BLaER1 treated with 17β-estradiol and CSF1 and Interleukin-3, amounts not matched to agents 10 nM and 100 nM (cell line): ENCODE measurements around the gene SEMA3C.

Experiments used
- H3K27ac ChIP-seq, 11 experiments: shearing (Covaris generic); formaldehyde crosslinking; 2 replicates each; pipeline ENCODE4 v1.8.1; 2022
- H3K27me3 ChIP-seq, 11 experiments: shearing (Covaris generic); formaldehyde crosslinking; 2 replicates each; pipeline ENCODE4 v1.8.1; 2022
- H3K36me3 ChIP-seq, 11 experiments: shearing (Covaris generic); formaldehyde crosslinking; 2 replicates each; pipeline ENCODE4 v1.8.1; 2022
- H3K4me1 ChIP-seq, 10 experiments: shearing (Covaris generic); formaldehyde crosslinking; 2 replicates each; pipeline ENCODE4 v1.8.1; 2022
- H3K4me2 ChIP-seq, 11 experiments: shearing (Covaris generic); formaldehyde crosslinking; 2 replicates each; pipeline ENCODE4 v1.8.1; 2022
- H3K4me3 ChIP-seq, 10 experiments: shearing (Covaris generic); formaldehyde crosslinking; 2 replicates each; pipeline ENCODE4 v1.8.1; 2022
- H3K9ac ChIP-seq, 11 experiments: shearing (Covaris generic); formaldehyde crosslinking; 2 replicates each; pipeline ENCODE4 v1.8.1; 2022
- H3K9me3 ChIP-seq, 11 experiments: shearing (Covaris generic); formaldehyde crosslinking; replicated peaks in 1 of 11; 2 replicates each; pipeline ENCODE4 v1.8.1; 2022
- H4K20me1 ChIP-seq, 11 experiments: shearing (Covaris generic); formaldehyde crosslinking; 2 replicates each; pipeline ENCODE4 v1.8.1; 2022
- Cebpa-rat ChIP-seq, 11 experiments: shearing (Covaris generic); IDR thresholded peaks; 2 replicates each; pipeline ENCODE4 v1.8.1; 2022

SEMA3C gene

DNA sequence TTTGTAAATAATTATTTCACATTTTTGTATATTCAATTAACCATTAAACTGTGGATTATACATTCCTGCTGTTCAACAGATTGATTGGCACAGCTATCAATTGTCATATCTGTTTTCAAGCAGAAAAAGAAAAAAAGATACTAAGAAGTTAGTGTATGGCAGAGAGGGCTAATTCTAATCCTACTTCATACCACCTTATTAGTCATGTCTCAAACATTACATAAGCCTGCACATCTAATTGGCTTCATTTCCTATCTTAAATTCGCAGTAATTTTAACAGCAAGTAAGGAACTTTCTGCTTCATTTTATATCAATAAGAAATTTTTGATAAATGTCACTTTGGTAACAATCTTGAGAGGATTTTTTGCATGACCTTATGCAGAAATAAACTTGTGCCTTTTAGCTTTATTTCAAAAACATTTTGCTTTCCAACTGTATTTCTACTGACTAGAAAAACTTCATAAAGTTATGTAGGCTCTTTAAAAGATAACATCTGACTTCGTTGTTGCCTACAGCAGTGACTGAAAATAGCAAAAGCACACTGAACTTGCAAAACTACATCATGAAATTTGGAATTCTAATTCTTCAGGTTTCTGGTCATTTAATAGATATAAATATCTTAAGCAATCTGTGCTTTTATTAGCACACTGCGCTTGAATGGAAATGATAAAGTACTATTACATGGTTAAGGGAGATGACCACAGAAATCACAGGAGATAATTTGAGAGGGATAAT is 111.5 kb downstream of the SEMA3C start:
- Histone ChIP-seq H3K27ac (no peak overlapping the region), H3K4me2 (no peak overlapping the region), H4K20me1 (no peaks in the 10 kb centered on the region), H3K36me3 (no peaks in the 10 kb centered on the region), H3K9me3 (peaks cover 0 to 6% (median 0%) of the 10 kb centered on the region in 11 experiments; a peak in 1 of 22 replicates), H3K4me1 (peaks cover 0 to 8% (median 0%) of the 10 kb centered on the region in 10 experiments; a peak in 2 of 20 replicates), H3K9ac (no peak overlapping the region), H3K27me3 (no peaks in the 10 kb centered on the region), H3K4me3 (no peak overlapping the region)
- no peak for TF ChIP-seq Cebpa-rat (IDR thresholded peaks at IDR 0.05)

DNA sequence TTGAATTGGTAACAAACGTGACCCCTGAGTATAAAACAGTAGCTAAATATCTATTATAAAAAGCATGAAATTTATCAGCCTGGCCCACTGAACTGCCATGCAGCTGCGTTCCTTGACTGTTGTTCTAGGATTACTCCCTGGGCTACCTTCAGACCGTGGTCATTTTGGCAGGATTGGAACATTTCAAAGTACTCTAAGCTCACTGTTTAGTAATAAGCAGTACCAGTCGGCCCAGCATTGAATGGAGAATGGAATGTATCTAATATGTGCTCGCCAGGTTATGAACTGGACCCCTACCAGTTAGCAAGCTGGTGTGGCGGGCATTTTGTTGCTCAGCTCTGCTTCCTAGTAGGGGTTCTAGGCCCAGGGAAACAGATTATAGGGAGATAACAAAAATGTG is 112.2 kb downstream of the SEMA3C start:
- Histone ChIP-seq H3K9ac (no peak overlapping the region), H3K4me1 (peaks cover 0 to 8% (median 0%) of the 10 kb centered on the region in 10 experiments; a peak in 2 of 20 replicates), H3K9me3 (peaks cover 0 to 6% (median 0%) of the 10 kb centered on the region in 11 experiments; a peak in 1 of 22 replicates), H3K27me3 (no peaks in the 10 kb centered on the region), H4K20me1 (no peaks in the 10 kb centered on the region), H3K36me3 (no peaks in the 10 kb centered on the region), H3K27ac (no peak overlapping the region), H3K4me2 (no peak overlapping the region), H3K4me3 (no peak overlapping the region)
- no peak for TF ChIP-seq Cebpa-rat (IDR thresholded peaks at IDR 0.05)

DNA sequence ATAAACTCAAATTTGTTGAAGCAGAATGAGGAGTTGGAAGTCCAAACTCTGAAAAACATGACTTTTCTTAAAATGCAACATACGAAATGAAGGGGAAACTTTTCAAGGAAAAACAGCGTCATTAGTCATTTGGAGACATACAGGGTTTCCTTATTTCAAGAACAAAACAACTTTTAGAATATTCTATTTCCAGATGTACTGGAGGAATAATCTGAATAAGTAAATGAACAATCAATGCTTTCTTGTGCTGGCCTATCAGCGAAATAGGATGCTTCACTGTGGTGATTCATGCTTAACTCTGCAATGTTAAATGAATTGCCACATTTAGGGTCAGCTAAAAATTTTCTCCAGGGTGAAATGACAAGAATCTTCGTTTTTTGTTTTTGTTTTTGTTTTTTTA is 114.3 kb downstream of the SEMA3C start:
- Histone ChIP-seq H3K9me3 (peaks cover 0 to 3% (median 0%) of the 10 kb centered on the region in 11 experiments; a peak in 1 of 22 replicates), H4K20me1 (no peaks in the 10 kb centered on the region), H3K9ac (no peak overlapping the region), H3K4me3 (no peak overlapping the region), H3K27me3 (no peaks in the 10 kb centered on the region), H3K36me3 (no peaks in the 10 kb centered on the region), H3K27ac (no peak overlapping the region), H3K4me1 (peaks cover 0 to 8% (median 0%) of the 10 kb centered on the region in 10 experiments; a peak in 2 of 20 replicates), H3K4me2 (no peak overlapping the region)
- no peak for TF ChIP-seq Cebpa-rat (IDR thresholded peaks at IDR 0.05)

DNA sequence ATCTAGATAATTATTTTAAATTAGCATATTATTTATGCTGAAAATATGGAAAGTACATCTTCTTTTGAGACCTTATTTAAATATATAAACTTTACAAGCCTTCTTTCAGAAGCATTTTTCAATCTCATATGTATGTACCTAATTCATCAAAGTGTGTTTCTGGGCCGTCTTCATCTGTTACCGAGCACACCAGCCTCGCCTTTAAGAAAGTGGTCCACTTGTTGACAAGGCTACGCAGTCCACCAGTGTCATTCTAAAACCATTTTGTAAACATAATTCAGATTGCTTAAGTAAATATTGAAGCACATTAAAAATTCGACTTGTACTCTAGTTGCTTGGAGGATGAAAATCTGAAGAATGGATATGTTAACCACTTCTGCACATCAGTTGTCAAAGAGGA is 116.3 kb downstream of the SEMA3C start:
- Histone ChIP-seq H3K27ac (no peak overlapping the region), H3K27me3 (no peaks in the 10 kb centered on the region), H3K9me3 (no peaks in the 10 kb centered on the region), H3K4me1 (no peaks in the 10 kb centered on the region), H3K9ac (no peak overlapping the region), H3K36me3 (no peaks in the 10 kb centered on the region), H3K4me3 (no peak overlapping the region), H3K4me2 (no peak overlapping the region), H4K20me1 (no peaks in the 10 kb centered on the region)
- TF ChIP-seq Cebpa-rat (IDR thresholded peaks at IDR 0.05), result no peak

DNA sequence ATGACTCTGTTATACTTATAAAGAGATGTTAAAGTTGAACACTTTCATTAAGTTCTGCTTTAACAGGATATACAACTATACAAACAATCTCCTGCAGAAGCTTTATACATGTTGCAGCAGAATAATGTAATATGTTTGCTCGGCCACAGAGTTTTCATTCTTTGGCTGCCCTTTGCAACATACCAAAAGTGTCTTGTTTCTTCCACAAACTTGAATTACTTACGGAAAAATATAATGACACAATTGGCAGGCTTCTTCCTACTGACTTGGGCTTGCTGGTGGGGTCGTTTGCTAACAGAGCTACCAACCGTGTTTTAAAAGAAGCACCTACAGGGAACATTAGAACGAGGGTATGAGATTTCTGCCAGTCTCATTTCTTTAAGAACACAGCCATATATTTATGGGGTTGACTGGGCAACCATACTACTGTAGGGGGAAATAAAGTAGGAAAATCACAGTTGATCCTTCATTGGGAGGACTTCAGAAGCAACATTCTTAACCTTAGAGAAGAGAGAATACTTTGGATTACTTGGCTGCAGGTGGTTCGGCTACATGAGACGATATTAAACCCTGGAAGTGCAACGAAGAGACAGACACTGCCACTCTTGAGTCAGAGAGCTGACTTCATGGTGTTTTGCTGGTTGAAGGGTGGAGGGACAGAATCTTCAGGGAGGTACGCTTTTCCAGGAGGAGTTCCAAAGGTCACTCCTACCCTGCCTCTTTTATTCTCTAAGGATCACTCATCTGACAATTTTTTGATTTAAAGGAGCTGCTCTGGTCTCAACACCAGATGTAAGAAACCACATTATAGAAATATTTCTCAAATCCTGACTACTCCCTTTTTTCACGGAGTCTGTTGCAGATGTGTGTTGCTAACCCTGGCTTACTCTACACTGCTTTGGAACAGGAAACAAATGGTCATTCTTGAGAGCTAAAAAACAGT is 123.9 kb downstream of the SEMA3C start:
- Histone ChIP-seq H3K4me2 (no peak overlapping the region), H3K27me3 (no peaks in the 10 kb centered on the region), H3K4me1 (no peaks in the 10 kb centered on the region), H3K4me3 (no peak overlapping the region), H3K36me3 (no peaks in the 10 kb centered on the region), H3K9me3 (no peaks in the 10 kb centered on the region), H3K27ac (no peak overlapping the region), H4K20me1 (no peaks in the 10 kb centered on the region), H3K9ac (no peak overlapping the region)
- no peak for TF ChIP-seq Cebpa-rat (IDR thresholded peaks at IDR 0.05)

DNA sequence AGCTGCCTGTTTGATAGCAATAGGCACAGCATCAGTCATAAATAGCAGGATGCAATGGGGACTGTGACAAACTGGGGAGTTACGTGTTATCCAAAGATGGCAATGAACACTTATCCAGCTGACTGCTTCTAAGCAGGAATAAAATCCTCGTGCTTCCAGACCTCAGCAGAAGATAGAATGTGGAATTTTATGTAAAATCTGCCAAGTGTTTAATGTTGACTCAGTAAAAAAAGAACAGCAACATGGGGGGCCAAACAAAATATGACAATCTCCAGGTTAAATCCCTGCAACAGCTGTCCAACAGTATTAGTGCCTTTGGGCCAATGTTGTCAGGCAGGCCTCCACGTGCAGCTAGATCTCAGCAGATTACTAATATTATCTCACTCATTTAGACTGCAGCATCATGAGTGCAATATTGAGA is 127.3 kb downstream of the SEMA3C start:
- Histone ChIP-seq H3K4me1 (no peaks in the 10 kb centered on the region), H3K27ac (no peak overlapping the region), H3K27me3 (no peaks in the 10 kb centered on the region), H3K4me2 (no peak overlapping the region), H4K20me1 (no peaks in the 10 kb centered on the region), H3K4me3 (no peak overlapping the region), H3K9me3 (no peaks in the 10 kb centered on the region), H3K36me3 (no peaks in the 10 kb centered on the region), H3K9ac (no peak overlapping the region)
- TF ChIP-seq Cebpa-rat (IDR thresholded peaks at IDR 0.05), result no peak

DNA sequence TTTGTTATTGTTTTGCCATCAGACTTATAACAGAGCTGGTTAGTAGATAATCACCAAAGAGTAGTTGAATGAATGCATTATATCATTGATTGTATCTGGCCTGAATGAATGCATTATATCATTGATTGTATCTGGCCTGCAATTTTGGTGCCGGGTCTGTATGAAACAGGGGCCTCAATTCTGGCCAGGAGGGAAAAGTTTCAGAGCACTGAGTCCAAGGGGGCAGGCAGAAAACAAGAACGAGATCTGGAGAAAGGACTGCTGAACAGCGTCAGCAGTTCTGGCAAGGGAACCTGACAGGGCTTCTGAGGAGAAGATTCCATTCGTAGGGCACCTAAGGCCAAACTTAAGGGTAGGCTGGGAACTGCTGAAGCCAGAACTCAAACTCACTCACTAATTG is 128.0 kb downstream of the SEMA3C start:
- TF ChIP-seq Cebpa-rat (IDR thresholded peaks at IDR 0.05), result no peak
- Histone ChIP-seq H3K27ac (no peak overlapping the region), H3K9me3 (no peaks in the 10 kb centered on the region), H3K36me3 (no peaks in the 10 kb centered on the region), H4K20me1 (no peaks in the 10 kb centered on the region), H3K4me2 (no peak overlapping the region), H3K4me3 (no peak overlapping the region), H3K9ac (no peak overlapping the region), H3K27me3 (no peaks in the 10 kb centered on the region), H3K4me1 (no peaks in the 10 kb centered on the region)

DNA sequence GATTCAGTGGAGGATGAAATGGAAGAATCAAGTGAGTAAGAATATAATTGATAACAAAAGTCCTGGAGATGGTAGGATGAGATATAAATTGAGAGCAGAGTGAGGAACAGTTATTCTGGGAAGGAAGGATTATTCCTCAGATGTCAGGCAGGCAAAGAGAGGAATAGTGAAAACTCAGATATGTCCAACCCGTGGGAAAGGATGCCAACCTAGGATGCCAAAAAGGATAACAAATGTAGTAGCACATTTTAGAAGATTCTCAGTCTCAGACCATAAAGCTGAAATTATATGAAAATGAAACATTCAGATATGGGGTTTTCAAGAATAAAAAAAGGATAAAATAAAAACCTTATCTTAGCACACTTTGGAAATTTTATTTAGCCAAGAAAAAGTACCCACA is 131.1 kb downstream of the SEMA3C start:
- Histone ChIP-seq H4K20me1 (no peaks in the 10 kb centered on the region), H3K9ac (no peak overlapping the region), H3K36me3 (no peaks in the 10 kb centered on the region), H3K27me3 (no peaks in the 10 kb centered on the region), H3K9me3 (no peaks in the 10 kb centered on the region), H3K4me3 (no peak overlapping the region), H3K27ac (no peak overlapping the region), H3K4me2 (no peak overlapping the region), H3K4me1 (peaks cover 0 to 5% (median 0%) of the 10 kb centered on the region in 10 experiments; a peak in 2 of 20 replicates)
- no peak for TF ChIP-seq Cebpa-rat (IDR thresholded peaks at IDR 0.05)

DNA sequence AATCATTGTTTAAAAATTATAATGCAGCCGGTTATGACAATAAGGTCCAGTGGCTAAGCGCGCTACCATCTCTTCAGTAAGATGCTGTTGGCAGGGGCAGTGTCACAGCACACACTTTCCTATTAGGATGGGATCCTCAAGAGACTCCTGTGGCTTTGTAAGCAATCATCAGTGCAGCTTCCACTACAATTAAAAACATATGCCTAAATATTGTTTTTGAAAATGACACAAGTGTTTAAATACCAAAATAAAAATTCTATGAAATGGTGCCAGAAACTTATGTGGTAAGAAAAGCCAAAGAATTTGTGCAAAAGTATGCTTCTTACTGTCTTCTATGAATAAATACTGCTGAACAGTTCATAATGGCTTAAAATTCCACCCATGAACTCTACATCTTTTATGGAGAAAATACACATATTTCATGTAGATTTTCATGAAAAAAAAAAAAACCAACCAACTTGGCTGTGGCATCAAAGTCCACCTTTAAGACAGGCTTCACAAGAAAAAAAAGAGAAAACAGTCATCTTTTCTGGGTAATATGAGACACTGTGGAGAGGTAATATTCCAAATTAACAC is 132.8 kb downstream of the SEMA3C start:
- TF ChIP-seq Cebpa-rat (IDR thresholded peaks at IDR 0.05), result no peak
- H3K9me3 ChIP-seq, result no peaks in the 10 kb centered on the region
- H4K20me1 ChIP-seq, result no peaks in the 10 kb centered on the region
- H3K4me3 ChIP-seq, result no peak overlapping the region
- H3K9ac ChIP-seq, result no peak overlapping the region
- peaks cover 0 to 6% (median 0%) of the 10 kb centered on the region in 10 experiments; a peak in 4 of 20 replicates for H3K4me1 ChIP-seq
- H3K27ac ChIP-seq, result no peak overlapping the region
- H3K27me3 ChIP-seq, result no peaks in the 10 kb centered on the region
- H3K4me2 ChIP-seq, result no peak overlapping the region
- no peaks in the 10 kb centered on the region for H3K36me3 ChIP-seq
